ENCODE data around the gene PTPRO. TPM values are rescaled to one million over a fixed set of nuclear protein-coding genes. Genes with fewer than 3 reads are reported as not detected.

PTPRO gene
- polyA plus RNA-seq, 10 donors = 0.99 to 2.3 (median 1.4) TPM

DNA sequence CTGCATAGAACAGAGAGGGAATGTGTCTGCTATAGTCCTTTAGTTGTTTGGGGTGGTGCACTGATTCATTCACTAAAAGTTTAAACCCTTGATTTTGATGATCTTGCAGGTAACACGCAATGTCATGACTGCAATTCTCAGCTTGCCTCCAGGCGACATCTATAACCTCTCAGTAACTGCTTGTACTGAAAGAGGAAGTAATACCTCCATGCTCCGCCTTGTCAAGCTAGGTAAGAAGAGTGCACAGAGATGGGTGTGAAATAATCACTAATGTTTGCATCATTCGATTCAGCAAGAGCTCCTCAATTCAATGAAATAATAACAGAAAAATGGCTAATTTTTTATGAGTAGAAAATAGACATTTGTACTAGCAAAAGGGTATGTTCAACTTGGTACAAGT, 203.7 kb downstream of the PTPRO start:
- no peak for DNase-seq

DNA sequence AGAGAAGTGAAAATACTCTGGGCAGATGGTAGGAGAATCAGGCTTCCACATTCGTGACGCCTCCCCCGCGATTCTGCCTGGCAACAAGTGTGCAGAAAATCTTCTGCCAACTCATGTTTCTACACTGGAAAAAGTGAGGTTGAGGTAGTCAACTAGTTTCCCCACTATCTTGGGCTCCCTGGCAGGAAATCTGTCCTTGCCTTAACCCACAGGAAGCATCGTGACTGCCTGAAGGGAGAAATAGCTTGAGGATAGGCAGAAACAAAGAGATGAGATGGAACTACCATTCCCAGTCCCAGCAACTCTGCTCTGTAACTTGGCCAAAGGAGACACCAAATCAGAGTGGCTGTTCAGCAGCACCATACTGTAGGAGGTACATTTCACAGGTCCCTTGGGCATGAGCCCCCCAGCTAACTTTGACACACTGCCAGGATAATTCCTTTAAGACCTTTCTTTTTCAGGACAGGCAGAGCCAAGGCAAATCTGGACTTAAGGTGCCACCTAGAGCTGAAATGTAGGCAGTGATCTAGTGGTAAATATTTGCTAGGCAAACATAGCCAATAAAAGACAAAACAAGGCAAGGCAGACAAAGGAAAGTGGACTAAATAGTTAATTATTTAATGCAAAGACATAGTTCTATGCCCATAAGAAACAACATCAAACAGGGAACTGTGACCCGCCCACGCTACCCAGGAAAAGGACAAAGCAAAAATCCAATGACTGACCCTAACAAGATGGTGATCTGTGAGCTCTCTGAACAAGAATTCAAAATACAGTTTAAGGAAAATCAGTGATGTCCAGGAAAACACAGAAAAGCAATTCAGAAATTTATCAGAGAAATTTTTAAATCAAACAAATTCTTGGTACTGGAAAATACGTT, 205.1 kb downstream of the PTPRO start:
- peak in 2 of 3 donors; percentile 22 to 46 for DNase-seq

DNA sequence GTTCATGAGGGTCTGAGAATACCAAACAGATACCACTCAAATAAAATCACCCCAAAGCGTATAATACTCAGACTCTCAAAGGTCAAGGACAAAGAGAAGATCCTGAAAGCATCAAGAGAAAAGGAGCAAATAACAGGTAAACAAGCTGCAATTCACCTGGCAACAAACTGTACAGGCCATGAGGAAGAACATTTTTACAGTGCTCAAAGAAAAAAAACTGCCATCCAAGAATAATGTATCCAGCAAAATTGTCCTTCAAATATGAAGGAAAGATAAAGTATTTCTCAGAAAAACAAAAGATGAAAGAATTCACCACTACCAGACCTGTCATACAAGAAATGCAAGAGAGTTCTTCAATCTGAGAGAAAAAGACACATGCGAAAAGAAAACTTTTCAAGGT, 206.4 kb downstream of the PTPRO start:
- no peak for DNase-seq

DNA sequence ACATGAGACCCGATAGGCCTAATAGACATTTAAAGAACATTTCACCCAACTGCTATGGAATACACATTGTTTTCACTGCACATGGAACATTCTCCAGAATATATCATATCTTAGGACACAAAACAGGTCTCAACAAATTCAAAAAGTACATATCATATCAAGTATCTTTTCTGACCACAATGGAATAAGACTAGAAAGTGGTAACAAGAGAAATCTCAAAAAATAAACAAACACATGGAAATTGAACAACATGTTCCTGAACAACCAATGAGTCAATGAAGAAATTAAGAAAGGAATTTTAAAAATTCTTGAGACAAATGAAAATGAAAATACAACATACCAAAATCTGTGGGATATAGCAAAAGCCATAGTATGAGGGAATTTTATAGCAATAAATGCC, 208.1 kb downstream of the PTPRO start:
- DNase-seq = no peak

DNA sequence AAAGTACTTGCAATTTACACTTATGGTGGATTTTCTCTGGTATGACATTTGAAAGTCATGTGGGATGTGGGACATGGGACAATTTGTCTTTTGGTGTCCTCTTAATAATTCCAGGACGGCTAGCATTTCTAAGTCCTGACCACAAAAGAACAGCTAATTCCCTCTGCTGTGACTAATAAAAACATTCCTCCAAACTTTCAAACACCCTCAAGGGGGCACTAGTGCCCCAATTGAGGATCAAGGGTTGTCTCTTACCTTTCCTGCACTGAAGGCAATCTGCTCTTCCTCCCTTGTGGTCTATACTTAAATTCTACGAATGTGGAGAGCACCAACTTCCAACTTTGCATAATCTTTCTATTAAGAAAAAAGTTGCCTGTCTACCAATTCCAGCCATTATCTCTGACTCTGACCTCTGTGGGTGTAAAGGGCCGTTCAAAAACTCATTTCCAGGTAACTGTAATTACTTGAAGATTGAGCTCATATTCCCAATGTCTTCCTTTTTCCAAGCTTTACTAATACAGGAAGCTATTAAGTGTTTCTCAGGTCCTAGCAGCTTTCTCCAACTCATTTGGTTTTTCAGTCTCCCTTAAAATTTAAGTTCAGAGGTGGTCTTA, 210.2 kb downstream of the PTPRO start:
- DNase-seq = peak; percentile 36 to 48 (median 45)

DNA sequence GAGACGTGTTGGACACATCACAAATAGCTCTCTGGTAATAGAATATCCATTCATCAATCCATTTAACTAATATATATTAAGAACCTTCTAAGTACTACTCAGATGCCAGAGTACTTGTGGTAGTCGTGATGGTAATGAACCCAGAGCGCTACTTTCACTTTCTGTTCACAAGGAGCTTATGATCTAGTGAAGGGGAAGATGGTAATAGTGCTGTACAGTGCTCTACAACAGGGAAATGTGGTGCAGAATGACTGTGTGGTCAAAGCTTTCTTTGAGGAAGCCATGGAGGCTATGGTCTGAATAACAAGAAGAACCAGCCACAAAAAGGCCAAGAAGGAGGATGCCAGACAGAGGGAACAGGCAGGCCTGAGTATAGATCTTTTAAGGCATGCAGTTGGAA, 212.0 kb downstream of the PTPRO start:
- no peak for DNase-seq

DNA sequence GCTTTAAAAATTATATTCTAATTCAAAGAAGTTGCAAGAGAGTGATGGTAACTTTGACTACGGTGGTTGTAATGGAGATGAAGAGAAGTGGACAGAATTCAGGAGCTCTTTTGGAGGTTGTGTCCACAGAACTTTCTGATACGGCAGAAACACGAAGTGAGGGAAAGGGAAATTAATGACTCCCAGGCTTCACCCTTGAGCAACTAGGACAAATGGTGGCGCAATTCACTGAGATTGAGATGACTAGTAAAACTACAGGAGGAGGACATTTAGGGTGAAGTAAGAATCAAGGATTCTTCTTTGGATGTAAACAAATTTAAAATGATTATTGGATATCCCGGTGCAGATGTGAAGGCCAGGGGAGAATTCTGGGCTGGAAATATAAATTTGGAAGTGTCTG, 212.6 kb downstream of the PTPRO start:
- DNase-seq = no peak

DNA sequence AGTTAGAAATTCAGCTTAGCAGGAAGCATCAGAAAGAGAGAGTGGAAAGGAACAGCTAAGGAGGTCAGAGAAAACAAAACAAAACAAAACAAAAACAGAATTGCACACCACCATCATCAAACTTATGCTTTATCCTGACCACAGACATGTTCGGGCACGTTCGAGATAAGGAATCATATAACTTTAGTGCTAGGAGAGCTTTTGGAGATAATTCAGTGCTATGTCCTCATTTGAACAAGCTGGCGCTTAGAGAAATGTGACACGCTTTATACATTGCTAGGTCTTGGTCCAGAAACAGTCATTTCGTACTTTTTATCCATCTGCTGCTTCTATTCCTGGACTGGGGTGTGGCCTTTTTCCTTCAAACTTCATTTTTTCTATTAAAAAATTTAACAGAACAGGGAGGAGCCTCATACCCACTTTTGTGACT, 213.1 kb downstream of the PTPRO start:
- no peak for DNase-seq

DNA sequence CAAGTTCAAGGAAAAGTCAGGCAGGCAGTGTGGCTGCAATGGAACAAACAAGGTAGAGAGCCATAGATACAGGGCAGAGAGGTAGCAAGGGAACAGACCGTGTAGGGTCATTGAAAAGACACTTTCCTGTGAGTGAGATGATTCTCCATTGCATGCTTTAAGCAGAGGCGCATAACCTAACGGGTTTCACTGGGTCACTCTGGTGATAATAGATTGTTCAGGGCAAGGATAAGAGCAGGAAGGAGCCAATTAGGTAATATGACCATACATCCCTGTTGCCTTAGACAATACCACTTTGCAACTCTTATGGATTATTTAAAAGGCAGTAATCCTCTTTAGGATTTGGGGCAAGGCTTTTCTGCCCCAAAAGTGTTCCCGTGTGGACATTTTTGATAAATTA, 214.1 kb downstream of the PTPRO start:
- no peak for DNase-seq

DNA sequence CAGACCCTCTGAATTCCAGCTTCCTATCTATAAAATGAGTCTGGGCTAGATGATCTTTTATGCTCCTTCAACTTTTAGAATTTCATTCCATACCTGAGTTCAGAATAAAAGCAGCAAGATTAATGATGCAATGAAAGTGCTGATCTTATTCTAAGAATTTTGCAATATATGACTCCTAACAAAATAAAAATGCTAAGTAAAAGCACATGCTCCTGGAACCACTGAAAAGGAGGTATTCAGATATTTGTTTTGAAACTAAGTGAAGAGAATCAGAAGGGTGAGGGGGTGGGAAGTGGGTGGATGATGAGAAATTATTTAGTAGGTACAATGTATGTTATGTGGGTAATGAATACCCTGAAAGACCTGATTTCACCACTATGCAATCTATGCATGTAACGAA, 216.6 kb downstream of the PTPRO start:
- DNase-seq = no peak

DNA sequence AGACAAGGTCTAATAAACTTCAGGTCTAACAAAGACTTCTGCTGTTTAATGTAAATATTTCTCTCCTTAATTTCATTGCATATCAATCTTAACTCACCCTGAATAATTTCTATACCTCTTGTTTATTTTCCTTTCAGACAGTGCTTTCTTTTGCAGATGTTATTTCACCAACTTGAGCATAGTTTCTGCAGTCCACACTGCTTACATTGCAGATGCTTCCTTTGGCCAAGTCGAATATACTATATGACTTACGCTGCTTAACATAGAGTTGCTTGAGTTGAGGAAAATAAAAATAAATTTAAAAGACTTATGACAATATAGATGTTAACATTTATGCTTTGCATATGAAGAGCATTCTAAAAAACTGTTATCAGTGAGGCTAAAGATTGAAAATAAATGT, 217.7 kb downstream of the PTPRO start:
- DNase-seq = peak in 1 of 3 donors; percentile 26

DNA sequence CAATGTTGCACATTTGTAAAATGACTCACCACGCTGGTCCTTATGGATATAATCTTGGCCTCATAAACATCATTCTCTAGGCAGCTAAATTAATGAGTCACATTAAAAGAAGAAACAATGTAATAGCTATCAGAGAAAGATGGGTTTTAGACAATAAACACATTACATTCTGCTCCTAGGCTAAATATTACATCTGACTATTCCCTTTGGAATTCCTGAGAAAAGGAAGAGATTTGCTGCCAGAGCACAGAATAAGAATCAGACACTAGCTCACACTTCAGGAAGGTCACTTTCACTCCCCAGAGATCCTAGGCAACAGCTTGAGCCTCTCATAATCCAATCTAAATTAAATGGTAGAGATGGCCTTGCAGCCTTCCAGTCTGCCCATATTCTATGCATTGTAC, 218.2 kb downstream of the PTPRO start:
- peak in 2 of 3 donors; percentile 51 to 68 for DNase-seq

DNA sequence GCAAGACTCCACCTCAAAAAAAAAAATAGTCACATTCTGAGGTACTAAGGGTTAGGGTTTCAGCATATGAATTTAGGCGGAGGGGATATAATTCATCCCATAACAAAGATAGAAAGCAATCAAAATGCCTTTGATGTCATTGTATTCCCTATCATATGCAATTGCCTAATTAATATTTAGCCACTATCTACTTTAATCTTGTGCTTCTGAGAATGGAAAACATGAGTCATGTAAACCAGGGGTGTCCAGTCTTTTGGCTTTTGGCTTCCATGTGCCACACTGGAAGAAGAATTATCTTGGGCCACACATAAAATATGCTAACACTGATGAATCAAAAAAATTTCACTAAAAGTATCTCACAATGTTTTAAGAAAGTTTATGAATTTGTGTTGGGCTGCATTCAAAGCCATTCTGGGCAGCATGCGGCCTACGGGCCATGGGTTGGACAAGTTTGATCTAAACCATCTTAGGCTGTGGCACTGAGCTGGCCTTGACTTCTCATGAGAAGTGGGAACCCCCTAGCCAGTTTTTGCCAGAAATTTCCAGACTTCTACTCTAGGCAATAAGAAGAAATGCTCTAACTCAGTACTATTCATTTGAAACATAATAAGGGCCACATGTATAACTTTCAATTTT, 219.8 kb downstream of the PTPRO start:
- DNase-seq = no peak

DNA sequence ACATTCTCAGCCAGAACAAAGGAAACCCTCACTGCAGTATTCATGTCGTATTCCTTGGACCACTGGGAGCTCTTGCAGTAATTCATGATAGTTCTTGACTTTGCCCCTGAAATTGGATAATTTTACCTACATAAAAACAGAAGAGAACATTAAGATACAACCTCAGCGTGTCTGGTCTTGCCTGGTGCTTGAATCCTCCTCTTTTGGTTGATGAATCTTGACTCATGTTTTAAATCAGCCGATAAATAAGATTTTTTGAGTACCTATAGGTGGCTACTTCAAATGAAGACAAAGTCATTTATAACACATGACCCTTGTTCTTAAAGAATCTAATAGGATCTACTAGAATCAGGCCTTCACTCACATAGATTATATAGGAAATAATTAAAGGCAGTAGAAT, 221.0 kb downstream of the PTPRO start:
- DNase-seq = no peak

DNA sequence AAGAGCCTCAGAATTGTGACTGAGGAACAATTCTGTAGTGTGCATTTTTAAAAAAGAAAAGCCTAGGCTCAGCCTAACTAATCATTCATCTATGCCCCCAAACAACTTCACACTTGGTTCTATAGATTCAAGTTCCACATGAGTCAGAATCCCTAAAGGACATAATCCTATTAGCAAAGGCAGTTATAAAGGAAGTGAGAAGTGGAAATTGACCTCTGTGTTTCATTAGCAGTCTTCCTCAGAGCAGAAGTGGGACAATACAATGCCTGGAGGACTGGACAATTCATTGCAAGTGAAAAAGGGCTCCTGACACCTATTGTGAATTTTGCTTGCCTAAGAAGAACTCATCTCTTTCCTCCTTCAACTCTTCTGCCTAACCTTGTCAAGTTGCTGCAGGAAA, 222.3 kb downstream of the PTPRO start:
- DNase-seq = no peak

DNA sequence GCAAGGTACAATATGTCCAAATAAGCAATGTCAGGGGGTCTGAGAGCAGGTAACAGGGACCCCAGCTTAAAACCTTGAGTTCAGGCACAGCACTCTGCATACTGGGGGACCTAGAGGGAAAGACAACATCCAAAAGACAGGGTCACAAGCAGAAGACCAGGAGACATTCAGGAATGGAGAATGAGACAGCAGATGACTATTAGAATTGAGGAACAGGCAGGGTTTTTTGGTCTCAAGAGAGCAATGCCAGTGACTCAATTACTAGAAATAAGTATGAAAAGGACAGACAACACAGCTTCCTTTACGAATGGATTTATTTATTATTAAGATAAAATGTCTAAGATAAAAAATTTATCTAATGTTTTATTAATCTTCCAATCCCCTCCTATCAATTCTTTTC, 223.0 kb downstream of the PTPRO start:
- DNase-seq = no peak

DNA sequence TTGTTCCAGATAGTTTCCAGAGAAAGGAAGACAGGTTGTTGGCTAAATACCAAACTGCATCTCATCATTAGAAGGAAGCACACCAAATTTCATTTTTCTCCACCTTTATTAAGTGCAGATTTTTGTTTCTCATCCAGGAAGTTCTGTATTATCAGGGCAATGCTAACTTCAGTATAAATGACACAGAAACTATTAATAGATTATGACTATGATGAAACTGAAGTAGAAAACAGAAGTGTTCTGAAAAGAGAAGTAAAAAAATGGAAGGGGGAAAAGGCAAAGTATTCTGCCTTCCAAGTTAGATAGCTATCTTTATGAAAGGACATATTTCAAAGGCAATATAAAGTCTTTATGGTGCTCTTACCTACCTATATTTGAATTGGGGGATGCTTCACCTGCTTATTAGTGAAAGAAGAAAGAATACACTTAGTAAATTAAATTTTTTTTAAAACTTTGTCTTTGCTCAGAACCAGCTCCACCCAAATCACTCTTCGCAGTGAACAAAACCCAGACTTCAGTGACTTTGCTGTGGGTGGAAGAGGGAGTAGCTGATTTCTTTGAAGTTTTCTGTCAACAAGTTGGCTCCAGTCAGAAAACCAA, 223.9 kb downstream of the PTPRO start:
- no peak for DNase-seq

DNA sequence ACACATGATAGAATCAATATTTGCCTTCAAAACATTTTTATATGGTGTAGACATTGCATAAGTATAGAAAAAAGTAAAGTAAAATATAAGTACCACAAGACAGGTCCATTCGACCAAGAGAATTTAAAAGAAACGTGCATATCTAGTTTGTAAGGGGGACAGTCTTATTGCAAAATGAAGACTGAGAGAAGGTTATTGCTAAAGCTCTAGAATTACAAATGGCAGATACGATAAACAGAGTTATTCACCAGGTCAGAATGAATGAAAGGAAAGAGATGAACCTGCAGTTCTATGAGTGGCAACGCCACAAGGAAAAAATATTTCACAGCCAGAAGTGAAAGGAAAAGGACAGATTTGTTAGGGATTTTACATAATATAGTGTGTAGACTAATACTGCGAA, 224.8 kb downstream of the PTPRO start:
- DNase-seq = no peak

DNA sequence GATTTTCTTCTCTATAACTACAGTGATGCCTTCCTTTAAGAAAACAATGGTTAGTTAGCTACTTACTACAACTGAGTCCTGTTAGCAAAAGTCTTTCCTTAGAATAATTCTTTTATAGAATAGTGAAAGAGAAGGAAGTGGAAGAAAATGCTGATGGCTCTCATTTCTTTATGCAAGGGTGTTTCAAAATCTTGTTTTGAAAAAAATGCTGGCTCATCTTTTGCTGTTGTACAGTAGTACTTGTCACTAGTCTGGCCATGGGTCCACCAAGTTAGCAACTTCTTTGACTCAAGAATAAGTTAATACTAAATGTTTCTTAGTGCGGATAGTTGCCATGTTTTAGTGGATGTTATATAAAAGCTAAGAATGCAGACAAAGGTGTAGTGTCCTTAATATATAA, 225.4 kb downstream of the PTPRO start:
- DNase-seq = no peak

DNA sequence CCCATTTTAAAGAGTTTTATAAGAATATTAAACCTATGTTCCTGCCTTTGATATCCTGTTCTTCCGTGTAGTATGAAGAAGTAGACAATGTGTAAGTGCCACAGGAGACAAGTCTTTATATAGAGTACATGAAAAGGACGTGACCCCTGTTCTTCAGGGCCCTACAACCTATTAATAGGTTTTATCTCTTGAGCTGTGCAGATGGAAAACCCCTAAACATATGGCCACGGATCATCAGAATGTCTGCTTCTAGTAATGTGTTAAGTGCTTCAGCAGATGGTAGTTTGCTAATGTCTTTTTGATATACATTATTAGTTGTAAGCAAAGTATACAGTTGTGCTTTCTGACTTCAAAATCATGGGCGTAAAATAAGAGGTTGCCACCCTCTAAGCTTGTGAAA, 228.5 kb downstream of the PTPRO start:
- no peak for DNase-seq

DNA sequence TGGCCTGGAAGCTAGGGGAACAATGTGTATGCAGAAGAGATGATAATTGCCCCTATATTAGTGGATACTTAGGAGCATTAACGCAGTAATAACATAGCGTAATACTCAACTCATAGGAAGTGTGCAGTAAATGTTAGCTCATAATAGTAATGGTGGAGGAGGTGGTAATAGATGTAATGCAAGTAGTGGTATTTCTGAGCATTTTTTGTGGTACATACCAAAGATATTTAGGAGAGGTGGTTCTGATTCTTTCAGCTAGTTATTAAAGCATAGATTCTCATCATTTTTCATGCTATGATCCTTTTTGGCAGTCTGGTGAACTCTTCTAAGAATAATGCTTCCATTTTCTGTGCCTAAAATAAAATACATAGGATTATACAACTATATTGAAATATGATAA, 233.1 kb downstream of the PTPRO start:
- DNase-seq = no peak

DNA sequence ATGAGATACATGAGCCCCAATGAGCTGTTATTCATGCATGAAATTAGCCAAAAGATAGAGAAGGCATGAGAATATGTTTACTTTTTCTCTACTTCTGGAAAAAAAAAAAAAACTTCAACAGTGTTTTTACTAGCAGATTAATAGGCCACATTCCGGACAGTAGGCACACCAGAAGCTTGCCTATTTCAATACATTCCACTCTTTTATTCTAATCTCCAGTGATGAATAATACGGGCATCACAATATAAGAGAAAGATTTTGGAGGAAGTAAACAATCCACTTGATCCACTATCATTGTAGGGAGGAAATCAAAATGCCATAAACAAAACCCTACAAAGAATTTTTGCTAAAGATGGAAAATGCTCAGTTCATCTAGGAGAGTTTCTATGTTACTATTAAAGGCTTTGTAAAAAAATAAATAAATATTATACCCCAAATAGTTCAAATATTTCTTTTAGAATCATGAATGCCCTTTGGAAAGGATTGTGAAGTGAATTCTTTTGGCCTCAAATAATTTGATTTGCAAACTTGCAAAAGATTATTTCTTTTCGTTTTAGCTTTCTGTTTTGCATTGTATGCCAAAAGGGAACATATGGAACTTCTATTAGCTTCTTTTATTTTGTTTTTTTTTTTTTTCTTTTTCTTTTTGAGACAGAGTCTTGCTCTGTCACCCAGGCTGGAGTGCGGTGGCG, 234.2 kb downstream of the PTPRO start:
- peak in 1 of 3 donors; percentile 42 for DNase-seq

Data from muscle of back (tissue), 11 donors.